ENCODE data around the gene ABCG1. TPM values are rescaled to one million over a fixed set of nuclear protein-coding genes. Genes with fewer than 3 reads are reported as not detected.

Gene ABCG1
- total and polyA plus RNA-seq, 2 donors (not counting 3 experiments of a cell fraction or from before 2014, with no cell fraction given) = 6.7 to 19.6 TPM

DNA sequence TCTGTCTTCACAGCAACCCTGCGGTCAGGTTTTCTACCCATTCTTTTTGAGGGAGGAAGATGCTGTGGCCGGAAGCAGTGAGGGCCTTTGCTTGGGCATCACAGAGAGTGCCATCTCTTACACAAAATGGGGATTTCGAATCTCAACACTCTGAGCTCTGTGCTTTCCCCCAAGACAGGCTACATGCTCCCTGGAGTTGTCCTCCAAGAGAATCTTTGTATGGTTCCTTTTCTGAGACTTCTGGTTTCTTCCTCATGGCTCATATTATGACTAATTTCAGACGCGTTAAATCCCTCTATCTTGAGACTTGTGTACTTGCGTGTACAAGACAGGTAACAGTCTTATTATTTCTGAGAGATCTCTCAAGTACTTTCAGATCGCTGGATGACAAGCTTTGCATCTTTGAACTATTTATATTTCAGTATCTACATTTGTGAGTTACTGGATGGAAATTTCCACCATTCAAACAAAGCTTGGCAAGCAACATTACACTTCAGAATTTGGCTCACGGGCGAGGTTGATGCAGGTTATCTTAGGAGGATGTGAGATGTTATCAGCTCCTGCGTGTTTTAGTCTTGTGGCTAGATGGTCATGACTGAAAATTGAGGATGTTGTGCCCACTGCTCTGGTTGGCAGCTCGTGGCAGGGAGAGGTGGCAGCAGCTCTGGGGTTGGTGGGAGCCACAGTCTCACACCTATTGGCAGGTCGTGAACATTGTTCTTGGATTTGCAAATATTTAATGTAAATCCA is 19.4 kb downstream of the ABCG1 start:
- intact Hi-C loops (cut with micrococcal nuclease) (no loop called here), dilution Hi-C loops (cut with MboI; ENCODE audit: extremely low pct_ligation_motif_present, low sequenced_read_pairs) (no loop called here)
- H3K27ac ChIP-seq (ENCODE audit: insufficient read depth, low read depth, low read length) = no peak overlapping the region
- no peaks in the 10 kb centered on the region for H4K20me1 ChIP-seq (replicated peaks; ENCODE audit: control insufficient read depth, extremely low read depth, insufficient read depth, low read length)
- no peak for DNase-seq (ENCODE audit: low read depth, low spot score)
- H2AFZ ChIP-seq (ENCODE audit: low read depth, low read length) = no peak overlapping the region
- peaks cover 0 to 5% of the 10 kb centered on the region in 2 experiments for H3K27me3 ChIP-seq (ENCODE audit: control insufficient read depth in 2 of 2, insufficient read depth in 2 of 2, low read length in 2 of 2)
- H3K4me3 ChIP-seq (replicated peaks in 1 of 3; ENCODE audit: insufficient read depth in 1 of 3, low read depth in 1 of 3, low read length in 3 of 3) = no peak overlapping the region
- no peaks in the 10 kb centered on the region for H3K79me2 ChIP-seq (ENCODE audit: control insufficient read depth, insufficient read depth, low read length)
- POLR2A ChIA-PET = interaction anchor here (1.2 kb wide), 1 partner anchor 20 kb away, joined by 3 read pairs; no protein-coding TSS in a partner anchor
- H3K9me1 ChIP-seq (replicated peaks; ENCODE audit: control insufficient read depth, extremely low read depth, insufficient read depth, low read length) = no peaks in the 10 kb centered on the region
- H3K9ac ChIP-seq (replicated peaks; ENCODE audit: extremely low read depth, insufficient read depth, low read length) = no peak overlapping the region
- H3K36me3 ChIP-seq (ENCODE audit: control insufficient read depth in 2 of 2, extremely low read depth in 1 of 2, insufficient read depth in 2 of 2, low read length in 2 of 2) = no peaks in the 10 kb centered on the region
- H3K4me1 ChIP-seq (ENCODE audit: control insufficient read depth, extremely low read depth, insufficient read depth, low read length) = peaks cover 19% of the 10 kb centered on the region
- no TSS peak for BruUV-seq (replicated peaks)
- H3K9me3 ChIP-seq (replicated peaks; ENCODE audit: control insufficient read depth, insufficient read depth, low read length) = no peaks in the 10 kb centered on the region
- FAIRE-seq = no peak
- H3K4me2 ChIP-seq (ENCODE audit: insufficient read depth, low read length) = no peak overlapping the region
- TF ChIP-seq EZH2 (IDR thresholded peaks at IDR 0.05; ENCODE audit: borderline replicate concordance, low read depth, low read length, severe bottlenecking) = no peak
- no peak for TF ChIP-seq FOS (IDR thresholded peaks at IDR 0.05; ENCODE audit: borderline replicate concordance, insufficient read depth, low read length)
- no peak for TF ChIP-seq MAX (IDR thresholded peaks at IDR 0.05; ENCODE audit: insufficient read depth, insufficient read length)
- TF ChIP-seq, protein P1, sequence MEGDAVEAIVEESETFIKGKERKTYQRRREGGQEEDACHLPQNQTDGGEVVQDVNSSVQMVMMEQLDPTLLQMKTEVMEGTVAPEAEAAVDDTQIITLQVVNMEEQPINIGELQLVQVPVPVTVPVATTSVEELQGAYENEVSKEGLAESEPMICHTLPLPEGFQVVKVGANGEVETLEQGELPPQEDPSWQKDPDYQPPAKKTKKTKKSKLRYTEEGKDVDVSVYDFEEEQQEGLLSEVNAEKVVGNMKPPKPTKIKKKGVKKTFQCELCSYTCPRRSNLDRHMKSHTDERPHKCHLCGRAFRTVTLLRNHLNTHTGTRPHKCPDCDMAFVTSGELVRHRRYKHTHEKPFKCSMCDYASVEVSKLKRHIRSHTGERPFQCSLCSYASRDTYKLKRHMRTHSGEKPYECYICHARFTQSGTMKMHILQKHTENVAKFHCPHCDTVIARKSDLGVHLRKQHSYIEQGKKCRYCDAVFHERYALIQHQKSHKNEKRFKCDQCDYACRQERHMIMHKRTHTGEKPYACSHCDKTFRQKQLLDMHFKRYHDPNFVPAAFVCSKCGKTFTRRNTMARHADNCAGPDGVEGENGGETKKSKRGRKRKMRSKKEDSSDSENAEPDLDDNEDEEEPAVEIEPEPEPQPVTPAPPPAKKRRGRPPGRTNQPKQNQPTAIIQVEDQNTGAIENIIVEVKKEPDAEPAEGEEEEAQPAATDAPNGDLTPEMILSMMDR (IDR thresholded peaks at IDR 0.05; ENCODE audit: extremely low read depth in 1 of 2, insufficient read depth in 1 of 2, low read depth in 1 of 2, low read length in 2 of 2) = no peak
- no peak for TF ChIP-seq POLR2AphosphoS5 (IDR thresholded peaks at IDR 0.05; ENCODE audit: insufficient read depth, low read depth, low read length)
- TF ChIP-seq MYC (IDR thresholded peaks at IDR 0.05; ENCODE audit: low read depth, low read length) = no peak
- TF ChIP-seq JUN (IDR thresholded peaks at IDR 0.05; ENCODE audit: borderline replicate concordance, insufficient read depth, insufficient read length, low read depth) = no peak
- TF ChIP-seq POLR2A (IDR thresholded peaks at IDR 0.05; ENCODE audit: low read depth, low read length) = no peak
- TF ChIP-seq GATA2 (IDR thresholded peaks at IDR 0.05; ENCODE audit: insufficient read depth, insufficient read length, low read depth, low read length) = no peak
- CTCF ChIA-PET = interaction anchor here (0.7 to 3.7 kb wide), 9 partner anchors 9 to 93 kb away, joined by 3 to 37 read pairs (median 4); partner anchors contain the start of gene ABCG1

All from endothelial cell of umbilical vein (primary cell).